CD1c-positive myeloid dendritic cell (primary cell): ENCODE data around the gene ANAPC1.
"Not testable (repeated sequence)": the region's sequence is repeated elsewhere in the genome, so short reads cannot be mapped to it uniquely, and the experiment has no call there.

Experiments
- DNase-seq: peaks from one replicate; pipeline ENCODE4 v3.0.0-alpha.2; 2016; ENCODE audit errors: extremely low spot score

ANAPC1 gene

DNA sequence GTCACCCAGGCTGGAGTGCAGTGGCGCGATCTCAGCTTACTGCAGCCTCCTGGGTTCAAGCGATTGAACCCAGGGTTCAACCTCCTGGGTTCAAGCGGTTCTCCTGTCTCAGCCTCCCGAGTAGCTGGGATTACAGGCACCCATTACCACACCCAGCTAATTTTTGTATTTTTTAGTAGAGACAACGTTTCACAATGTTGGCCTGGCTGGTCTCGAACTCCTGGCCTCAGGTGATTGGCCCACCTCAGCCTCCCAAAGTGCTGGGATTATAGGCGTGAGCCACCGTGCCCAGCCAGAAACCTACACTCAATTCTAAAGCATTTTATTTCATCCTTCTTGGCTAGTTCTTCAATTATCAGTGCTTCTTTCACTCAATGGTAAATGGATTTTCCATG lies 21.5 kb upstream of the ANAPC1 start:
- DNase-seq = not testable (repeated sequence)

DNA sequence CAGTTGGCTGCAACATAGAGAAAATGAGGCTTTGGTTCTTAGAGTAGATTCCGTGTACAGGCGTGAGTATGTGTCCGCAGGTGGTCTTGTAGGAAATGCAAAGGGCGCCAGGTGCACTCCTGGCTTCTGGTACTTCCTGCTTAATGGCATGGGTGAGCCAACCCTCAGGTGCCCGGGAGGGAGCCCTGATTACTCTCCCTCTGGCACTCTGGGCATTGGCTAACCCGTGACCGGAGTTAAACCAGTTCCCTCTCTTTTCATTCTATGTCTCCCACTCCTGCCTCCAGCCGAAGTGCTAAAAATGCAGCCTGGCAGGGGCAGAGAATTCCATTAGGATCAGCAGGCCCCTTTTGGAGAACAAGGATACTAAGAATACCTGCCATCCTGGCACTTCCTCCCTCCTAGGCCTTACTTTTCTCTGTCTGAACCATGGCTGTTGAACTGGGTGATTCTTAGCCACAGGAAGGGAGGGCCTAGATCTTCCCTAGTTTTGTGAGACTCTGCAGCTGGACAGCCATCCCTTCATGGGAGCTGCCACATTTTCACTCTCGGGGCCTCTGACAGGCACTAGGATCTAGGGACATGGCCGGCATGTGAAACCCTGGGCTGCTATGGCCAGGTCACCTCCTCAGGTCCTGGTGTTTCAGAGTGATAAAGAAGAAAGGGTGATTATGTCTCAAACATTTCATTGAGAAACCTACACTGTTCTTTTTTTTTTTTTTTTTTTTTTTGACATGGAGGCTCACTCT lies 20.9 kb upstream of the ANAPC1 start:
- DNase-seq = no peak

DNA sequence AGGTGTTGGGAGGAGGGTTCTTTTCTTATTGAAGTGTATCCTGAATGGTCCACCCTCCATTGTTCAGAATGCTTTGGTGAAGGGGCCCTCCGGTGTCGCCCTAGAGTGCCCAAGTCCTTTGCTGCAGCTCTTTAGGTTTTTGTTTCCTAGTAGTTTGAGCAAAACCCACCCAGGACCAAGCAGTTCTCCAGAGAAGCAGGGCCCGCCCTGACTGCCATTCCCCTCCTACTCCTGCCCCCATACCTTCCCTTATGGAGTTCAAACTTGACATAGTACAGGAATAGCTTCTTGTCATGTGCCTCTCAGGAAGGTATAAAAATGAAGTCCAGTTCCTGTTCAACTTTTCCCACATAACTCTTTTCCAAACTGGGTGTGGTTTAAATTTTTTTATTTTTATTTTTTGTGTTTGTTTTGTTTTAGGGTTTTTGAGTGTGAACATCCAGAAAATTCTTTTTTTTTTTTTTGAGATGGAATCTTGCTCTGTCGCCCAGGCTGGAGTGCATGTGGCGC lies 20.0 kb upstream of the ANAPC1 start:
- DNase-seq = no peak

DNA sequence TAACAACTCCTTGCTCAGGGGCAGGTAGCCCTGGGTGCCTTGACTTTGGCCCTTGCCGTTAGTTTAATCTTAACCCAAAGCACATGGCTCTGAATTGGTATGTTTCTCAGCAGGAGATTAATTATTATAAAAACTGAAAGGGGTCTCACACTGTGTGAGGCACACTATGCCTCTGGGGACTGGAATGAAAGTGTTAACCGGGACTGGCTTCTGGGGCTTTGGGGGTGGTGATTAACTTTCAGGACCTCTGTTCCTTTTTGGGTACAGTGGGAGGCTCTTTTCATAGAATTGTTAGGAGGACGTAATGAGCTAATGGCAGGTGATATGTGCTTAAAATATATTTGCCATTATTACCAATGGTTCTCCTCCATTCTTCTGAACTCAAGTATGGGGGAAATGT lies 19.5 kb upstream of the ANAPC1 start:
- no peak for DNase-seq

DNA sequence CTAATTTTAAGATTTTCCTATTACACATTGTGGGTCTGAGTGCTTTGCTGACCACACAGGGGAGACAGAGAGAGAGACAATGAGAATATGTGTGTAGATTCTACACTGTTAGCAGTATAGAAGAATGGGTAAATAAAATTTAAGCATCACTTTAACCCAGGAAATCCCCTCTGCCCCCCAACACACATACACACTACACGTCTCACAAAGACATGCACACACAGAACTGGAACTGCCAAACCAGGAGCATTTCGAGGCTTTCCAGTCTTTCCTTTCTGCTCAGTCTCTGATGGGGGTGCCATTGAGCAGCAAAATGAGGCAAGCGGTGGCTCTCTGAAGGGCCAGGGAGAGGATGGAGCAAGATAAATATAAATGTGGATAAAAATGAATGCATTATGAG lies 16.9 kb upstream of the ANAPC1 start:
- DNase-seq = no peak

DNA sequence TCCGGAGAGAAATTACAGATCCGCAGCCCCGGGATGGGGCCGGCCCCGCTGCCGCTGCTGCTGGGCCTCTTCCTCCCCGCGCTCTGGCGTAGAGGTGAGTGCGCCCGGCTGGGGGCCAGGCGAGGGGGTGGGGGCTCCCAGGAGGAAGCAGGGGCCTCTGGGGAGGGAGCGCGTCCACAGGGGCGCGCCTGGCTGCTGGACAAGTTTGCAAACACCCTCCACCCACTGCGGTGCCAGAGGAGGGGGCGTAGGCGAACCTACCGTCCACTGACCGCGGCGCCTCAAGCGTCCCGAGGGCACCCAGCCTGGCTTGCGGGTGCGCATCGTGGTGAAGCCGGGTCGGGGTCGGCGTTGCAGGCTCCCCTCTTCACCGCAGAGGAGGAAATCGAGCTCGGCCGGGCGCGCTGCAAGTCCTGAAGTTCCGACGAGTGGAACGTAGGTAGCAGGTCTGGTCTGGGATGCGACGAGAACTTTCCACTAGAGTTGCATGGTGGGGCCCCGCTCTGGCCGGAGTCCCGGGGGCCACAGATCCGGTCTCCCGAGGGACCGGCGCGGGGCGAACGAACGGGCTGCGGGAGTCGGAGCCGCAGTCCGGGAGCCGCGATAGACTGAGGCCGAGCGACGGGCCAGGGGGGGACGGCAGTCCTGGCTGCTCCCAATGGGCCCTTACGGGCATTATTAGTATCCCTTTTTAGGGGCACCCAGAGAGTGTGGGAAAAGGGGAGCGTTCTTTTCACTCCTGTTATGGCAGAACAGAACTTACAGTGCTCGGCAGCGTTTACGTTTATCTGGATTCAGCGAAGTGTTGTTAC lies 14.9 kb upstream of the ANAPC1 start:
- peak; percentile 46 for DNase-seq

DNA sequence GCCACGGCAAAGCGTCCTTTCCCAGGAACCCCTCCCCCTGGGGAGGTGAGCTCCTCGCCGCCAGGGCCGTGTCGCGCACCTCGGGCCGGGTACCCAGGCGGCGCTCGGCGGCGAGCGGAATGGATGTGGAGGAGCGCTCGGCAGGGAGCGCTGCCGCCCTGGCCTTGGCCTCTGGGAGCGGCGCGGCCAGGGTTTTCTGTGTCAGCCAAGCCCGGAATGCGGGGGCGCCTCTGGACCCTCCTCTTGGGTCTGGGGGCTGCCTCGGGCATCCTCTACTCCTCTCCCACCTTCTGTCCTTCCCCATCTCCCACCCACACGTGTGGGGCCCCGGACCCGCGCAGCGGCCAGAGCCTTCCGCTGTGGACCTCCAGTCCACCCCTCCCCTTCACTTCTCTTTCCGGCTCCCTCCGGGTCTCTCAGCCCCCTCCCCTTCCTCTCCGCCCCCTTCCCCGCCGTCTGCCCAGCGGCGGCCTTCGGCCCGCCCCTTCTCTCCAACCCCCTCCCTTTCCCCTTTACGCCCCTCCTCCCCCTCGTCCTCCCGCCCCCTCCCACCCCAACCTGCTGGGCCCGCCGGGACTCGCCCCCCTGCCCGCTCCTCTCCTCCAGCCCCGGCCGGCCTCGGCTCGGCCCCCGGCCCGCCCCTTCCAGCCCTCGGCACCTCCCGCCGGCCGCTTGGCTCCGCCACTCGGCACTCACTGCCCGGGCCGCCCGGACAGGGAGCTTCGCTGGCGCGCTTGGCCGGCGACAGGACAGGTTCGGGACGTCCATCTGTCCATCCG lies 14.1 kb upstream of the ANAPC1 start, which contains the start of gene MERTK:
MERTK (plus strand) TSS at position 684 of the 779 bp plus-strand sequence. CDS start 129 bp downstream, outside the sequence.
- peak; percentile 47 for DNase-seq

DNA sequence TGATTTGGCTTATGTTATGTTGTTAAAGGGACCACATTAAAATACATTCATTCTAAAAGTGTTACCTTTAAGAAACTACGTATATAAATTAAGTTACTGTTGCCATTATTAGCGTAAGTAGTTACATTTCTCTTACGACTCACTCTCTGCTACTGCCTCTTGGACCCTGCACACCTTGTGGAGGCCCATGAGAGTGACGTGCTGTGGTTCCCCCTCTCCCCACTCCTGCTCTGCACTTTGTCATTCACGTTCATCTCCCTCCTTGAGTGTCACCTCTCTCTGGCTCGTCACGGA lies 13.6 kb upstream of the ANAPC1 start:
- DNase-seq = no peak

DNA sequence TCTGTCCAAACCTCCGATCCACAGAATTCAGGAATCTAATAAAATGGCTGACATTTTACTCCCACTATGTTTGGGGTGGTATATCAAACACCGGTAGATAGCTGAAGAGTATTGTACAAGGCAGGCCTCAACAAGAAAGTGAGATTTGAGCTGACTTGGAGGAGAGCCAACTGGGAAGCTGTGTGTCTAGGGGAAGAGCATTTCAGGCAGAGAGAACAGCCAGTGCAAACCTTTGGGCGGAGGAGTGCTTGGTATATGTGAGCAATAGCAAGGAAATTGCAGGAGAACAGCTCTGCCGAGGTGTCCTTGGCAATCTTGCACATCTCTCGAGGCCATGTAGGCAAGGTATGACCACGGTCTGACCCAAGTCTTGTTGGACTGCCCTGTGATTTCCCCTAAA lies 12.6 kb upstream of the ANAPC1 start:
- DNase-seq = no peak

DNA sequence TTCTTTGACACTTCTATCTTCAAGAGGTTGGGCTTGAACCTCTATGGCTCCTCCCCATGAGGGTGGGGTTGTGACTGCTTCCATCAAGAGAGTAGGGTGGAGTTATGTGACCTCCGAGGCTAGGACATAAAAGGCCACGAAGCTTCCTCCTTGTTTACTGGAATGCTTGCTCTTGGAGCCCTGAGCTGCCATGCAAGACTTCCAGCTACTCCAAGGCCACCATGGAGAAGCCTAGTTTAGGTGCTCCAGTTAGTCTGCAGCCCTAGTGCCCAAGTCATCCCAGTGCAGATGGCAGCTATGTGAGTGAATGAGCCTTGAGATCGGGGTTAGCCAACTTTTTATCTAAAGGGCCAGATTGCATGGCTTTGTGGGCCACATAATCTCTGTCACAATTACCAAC lies 12.0 kb upstream of the ANAPC1 start:
- peak; percentile 42 for DNase-seq

DNA sequence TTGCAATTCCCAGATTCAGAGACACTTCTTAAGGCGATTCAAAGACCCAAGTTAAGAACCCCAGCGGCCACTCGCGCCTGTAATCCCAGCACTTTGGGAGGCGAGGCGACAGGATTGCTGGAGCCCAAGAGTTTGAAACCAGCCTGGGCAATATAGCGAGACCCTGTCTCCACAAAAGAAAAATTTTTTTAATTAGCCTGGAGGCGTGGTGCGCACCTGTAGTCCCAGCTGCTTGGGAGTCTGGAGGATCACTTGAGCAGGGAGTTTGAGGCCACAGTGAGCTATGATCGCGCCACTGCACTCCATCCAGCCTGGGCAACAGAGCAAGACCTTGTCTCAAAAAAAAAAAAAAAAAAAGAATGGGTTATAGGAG lies 585 bp upstream of the ANAPC1 start:
- DNase-seq = no peak

DNA sequence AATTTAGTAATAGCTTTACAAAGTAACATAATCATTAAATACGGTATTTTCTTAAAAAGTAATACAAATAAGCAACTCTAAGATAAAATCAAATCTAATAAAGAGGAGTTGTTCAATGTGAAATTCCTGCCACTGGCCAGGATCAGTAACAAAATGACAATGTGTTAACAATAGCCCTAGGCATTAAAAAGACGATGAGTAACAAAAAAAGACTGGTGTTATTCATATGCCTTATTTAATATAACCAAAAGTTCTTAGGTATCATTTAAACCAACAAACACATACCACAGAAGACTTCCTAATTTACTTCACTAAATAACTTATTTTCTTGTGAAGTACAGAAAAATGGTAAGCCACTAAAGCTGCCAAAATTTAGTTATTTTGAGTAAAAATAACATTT lies 11.2 kb downstream of the ANAPC1 start:
- not testable (repeated sequence) for DNase-seq

DNA sequence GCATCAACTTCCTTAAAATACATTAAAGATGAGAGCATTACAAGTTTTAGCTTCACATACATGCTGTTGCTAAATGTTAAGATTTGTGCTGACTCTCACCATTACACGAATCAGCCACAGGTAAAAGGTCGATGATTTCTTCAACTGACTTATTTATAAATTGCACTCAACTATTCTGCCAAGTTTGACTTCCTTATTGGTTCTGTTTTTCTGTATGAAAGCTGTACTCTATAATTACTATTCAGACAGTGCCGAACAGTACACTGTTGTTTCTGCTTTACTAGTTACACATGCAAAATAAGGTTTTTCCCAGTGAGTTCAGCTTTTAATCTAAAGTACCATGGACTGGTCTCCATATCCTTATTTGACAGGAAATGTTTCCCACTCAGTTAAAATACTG lies 18.9 kb downstream of the ANAPC1 start:
- DNase-seq = not testable (repeated sequence)

DNA sequence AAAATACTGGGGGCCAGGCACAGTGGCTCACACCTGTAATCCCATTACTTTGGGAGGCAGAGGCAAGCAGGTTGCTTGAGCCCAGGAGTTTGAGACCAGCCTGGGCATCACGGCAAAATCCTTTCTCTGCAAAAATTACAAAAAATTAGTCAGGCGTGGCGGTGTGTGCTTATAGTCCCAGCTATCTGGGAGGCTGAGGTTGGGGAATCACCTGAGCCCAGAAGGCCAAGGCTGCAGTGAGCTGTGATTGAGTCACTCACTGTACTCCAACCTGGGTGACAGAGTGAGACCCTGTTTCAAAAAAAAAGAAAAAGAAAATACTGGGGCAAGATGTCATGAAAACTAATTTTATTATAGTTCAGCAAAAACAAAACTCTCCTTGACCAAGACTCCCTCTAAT lies 24.0 kb downstream of the ANAPC1 start:
- DNase-seq = not testable (repeated sequence)

DNA sequence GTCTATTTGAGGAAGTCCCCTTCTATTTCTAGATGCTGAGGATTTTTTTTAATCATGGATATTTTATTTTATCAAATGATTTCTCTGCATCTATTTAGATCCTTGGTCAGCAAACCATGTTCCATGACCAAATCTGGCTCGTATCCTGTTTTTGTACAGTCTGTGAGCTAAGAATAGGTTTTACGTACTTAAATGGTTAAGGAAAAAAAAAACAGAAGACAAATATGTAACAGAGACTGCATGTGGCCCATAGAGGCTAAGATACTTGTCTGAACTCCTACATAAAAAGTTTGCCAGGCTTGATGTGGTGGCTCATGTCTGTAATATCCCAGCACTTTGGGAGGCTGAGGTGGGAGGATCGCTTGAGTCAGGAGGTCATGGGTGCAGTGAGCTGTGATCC lies 31.4 kb downstream of the ANAPC1 start:
- not testable (repeated sequence) for DNase-seq

DNA sequence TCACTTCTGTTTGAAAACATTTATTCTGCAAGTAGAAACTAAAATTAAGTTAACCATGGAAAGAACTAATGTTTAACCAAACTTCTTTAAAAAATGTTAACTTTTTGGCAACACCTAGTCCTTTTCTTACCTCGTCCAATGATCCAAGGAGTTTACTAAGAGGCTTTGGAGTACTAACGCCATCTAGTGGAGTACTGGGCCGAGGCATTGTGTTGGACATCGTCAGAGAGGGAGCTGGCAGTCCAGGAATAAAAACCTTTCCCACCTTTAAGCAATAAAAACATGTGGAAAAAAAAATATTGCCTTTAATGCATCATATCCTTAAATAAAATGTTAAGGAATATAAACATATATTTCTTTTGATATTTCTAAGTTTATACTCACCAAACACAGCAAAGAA lies 33.3 kb downstream of the ANAPC1 start:
- not testable (repeated sequence) for DNase-seq

DNA sequence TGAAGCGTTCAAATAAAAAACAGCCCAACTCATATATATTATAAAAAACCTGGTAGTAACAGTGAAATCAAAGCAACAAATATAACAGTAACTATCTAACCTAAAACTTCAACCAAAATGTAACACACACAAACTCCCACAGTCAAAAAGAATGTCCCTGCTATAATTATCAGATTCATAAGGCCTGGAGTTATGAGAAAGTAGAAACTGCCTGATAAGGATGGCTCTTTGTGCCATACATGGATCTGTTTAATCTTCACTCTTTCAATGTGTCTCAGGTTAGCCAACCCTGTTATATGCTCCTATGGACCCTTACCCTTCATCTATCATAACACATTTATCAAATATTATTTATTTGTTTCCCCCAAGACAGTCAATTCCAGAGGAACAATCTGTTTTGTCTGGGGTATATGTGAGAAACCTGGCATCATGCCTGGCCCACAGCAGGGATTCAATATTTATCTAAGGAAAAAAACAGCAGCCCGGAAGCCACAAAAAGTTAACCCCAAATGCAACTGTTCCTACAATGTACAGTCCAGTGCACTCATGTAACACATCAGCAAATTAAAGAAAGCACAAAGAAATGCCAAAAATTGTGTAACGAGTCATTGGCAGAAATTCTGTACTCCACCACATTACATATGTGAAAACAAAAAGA lies 44.2 kb downstream of the ANAPC1 start:
- not testable (repeated sequence) for DNase-seq

DNA sequence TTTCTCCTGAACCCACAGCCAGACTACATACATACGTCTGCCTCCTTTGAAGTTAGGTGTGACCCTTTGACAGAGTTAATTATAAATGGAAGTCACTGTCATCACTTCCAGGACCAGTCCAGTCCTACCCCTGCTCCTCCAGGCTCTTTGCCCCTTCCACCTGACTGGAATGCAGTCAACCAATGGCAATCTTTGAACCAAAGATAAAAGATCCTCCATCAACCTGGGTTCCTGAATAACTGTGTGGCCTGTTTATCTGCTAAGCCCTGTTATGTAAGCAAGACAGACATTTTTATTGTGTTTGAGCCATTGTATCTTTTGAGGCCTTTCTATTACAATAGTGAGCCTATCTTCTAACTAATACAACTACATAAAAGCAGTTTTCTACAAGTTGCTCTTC lies 45.0 kb downstream of the ANAPC1 start:
- DNase-seq = not testable (repeated sequence)

DNA sequence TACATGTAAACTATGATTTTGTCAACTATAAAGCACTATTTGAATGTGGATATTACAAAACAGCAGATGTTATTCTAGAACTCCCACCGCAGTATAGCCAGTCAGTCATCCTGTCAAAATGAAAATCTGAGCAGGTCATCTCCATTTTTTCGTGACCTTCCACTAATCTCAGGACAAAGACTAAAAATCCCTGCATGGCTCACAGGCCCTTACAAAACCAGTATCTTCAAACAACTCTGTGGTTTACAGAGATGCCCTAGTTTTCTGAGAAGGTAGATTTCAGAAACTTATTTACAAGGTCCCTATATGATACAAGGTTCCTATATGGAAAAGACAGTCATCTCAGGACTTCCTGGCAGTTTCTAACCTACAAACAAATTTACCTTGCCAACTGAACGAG lies 49.8 kb downstream of the ANAPC1 start:
- DNase-seq = not testable (repeated sequence)

DNA sequence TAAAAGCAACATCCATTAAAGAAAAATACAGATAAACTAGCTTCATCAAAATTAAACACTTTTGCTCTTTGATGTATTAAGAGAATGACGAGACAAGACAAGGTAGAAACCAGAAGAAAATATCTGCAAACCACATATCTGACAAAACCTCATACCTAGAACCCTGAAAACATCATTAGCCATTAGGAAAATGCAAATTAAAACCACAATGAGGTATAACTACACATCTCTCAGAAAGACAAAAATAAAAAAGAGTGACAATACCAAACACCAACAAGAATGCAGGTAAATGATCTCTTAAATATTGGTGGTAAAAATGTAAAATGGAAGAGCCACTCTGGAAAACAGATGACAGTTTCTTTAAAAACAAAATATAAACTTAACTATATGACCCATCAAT lies 53.5 kb downstream of the ANAPC1 start:
- DNase-seq = not testable (repeated sequence)

DNA sequence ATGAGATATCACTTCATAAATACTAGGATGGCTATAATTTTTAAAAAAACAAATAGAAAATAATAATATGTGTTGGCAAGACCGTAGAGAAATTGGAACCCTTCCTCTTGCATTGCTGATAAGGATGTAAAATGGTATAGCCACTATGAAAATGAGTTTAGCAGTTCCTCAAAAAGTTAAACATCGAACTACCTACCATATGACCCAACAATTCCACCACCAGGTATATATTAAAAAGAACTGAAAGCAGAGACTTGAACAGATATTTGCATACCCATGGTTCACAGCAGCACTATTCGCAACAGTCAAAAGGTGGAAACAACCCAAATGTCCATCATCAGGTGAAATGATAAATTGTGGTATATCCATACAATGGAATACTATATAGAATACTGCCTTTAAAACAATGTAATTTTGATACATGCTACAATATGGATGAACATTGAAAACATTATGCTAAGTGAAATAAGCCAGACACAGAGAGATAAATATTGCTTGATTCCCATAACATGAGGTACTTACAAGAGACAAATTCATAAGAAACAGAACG lies 55.7 kb downstream of the ANAPC1 start:
- DNase-seq = not testable (repeated sequence)
